Chondrocyte (in vitro differentiated cells): ENCODE data around the gene ARPC1A. TPM values are rescaled to one million over a fixed set of nuclear protein-coding genes. Genes with fewer than 3 reads are reported as not detected.
"Not testable (repeated sequence)": the region's sequence is repeated elsewhere in the genome, so short reads cannot be mapped to it uniquely, and the experiment has no call there.

Experiments used
- DNase-seq: peaks from one replicate; pipeline ENCODE4 v3.0.0; 2021; ENCODE audit warnings: mixed read lengths, low spot score
- H3K27ac Mint-ChIP-seq: one replicate; pipeline ENCODE4 v1.8.0; 2021; ENCODE audit warnings: mild to moderate bottlenecking, moderate library complexity, mixed read lengths; ENCODE audit not compliant: unreplicated experiment
- H3K27me3 Mint-ChIP-seq: 2 replicates; pipeline ENCODE4 v1.8.0; 2021; ENCODE audit warnings: low read depth, mixed read lengths
- H3K36me3 Mint-ChIP-seq: 2 replicates; pipeline ENCODE4 v1.8.0; 2021; ENCODE audit warnings: low read depth, mixed read lengths
- H3K4me1 Mint-ChIP-seq: 2 replicates; pipeline ENCODE4 v1.8.0; 2021; ENCODE audit warnings: low read depth, mild to moderate bottlenecking, mixed read lengths
- H3K4me3 Mint-ChIP-seq: one replicate; pipeline ENCODE4 v1.8.0; 2021; ENCODE audit warnings: mild to moderate bottlenecking, moderate library complexity, mixed read lengths; ENCODE audit not compliant: unreplicated experiment
- H3K9me3 Mint-ChIP-seq: 2 replicates; pipeline ENCODE4 v1.8.0; 2021; ENCODE audit warnings: low read depth, mixed read lengths
- total RNA-seq: library from RNA; stranded (reverse); gene quantifications from 3 replicates; pipeline ENCODE4 v1.2.1, GENCODE V29; 2021
- TF ChIP-seq, protein P1 (sequence below): fragments of 200-600 bp; sonication (generic); IDR thresholded peaks from 2 replicates; pipeline ENCODE4 v1.5.0; 2021; ENCODE audit warnings: antibody characterized with exemption, mild to moderate bottlenecking, moderate library complexity

The ARPC1A gene
- total RNA-seq, 1 donor from 2014 or later = 104 TPM

DNA sequence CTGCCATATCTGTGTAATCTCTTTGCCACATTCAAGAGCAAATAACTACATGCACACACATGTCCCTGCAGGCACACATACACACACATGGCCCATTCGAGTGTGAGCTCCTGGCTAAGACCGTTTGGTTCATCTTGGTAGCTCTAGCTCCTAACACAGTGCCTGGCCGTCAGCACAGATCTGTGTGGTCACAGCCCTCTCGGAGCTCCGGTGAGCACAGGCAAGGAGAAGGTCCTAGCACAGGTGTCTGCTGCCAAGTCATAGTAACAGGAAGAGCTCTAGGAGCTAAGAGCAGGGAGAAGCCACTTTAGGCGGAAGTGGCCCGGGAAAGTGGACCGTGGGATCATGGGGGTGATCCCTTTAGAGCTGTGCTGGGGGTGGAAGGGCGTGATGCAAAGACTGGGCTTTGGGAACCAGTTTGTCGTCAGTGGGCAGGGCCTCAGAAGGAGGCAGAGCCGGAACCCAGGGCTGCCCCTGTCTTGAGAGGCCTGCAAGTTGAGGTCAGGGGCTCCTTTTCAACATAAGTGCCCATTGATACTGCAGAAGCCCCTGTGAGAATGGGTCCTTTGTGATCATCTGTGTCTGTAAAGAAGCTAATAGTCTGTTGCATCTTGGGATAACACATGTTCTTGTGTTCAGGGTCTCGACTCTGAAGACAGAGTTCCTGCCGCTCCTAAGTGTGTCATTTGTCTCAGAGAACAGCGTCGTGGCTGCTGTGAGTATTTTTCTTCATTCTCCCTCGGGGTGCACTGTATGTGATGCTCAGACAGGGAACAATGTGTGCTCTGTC, 32.2 kb downstream of the ARPC1A start:
- TF ChIP-seq, protein P1, sequence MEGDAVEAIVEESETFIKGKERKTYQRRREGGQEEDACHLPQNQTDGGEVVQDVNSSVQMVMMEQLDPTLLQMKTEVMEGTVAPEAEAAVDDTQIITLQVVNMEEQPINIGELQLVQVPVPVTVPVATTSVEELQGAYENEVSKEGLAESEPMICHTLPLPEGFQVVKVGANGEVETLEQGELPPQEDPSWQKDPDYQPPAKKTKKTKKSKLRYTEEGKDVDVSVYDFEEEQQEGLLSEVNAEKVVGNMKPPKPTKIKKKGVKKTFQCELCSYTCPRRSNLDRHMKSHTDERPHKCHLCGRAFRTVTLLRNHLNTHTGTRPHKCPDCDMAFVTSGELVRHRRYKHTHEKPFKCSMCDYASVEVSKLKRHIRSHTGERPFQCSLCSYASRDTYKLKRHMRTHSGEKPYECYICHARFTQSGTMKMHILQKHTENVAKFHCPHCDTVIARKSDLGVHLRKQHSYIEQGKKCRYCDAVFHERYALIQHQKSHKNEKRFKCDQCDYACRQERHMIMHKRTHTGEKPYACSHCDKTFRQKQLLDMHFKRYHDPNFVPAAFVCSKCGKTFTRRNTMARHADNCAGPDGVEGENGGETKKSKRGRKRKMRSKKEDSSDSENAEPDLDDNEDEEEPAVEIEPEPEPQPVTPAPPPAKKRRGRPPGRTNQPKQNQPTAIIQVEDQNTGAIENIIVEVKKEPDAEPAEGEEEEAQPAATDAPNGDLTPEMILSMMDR = no peak
- DNase-seq = peak; percentile 63
- Mint-ChIP-seq H3K27ac (peak overlapping the region; percentile 58), H3K4me1 (peaks cover 5% of the 10 kb centered on the region), H3K9me3 (no peaks in the 10 kb centered on the region), H3K27me3 (no peaks in the 10 kb centered on the region), H3K36me3 (peaks cover 27% of the 10 kb centered on the region), H3K4me3 (no peak overlapping the region)

DNA sequence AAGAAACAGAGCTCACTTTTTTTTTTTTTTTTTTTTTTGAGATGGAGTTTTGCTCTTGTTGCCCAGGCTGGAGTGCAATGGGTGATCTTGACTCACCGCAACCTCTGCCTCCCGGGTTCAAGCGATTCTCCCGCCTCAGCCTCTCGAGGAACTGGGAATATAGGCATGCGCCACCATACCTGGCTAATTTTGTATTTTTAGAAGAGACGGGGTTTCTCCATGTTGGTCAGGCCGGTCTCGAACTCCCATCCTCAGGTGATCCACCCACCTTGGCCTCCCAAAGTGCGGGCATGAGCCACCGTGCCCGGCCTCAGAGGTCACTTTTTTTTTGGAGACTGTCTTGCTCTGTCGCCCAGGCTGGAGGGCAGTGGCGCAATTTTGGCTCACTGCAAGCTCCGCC, 32.8 kb downstream of the ARPC1A start:
- peak; percentile 34 for DNase-seq
- not testable (repeated sequence) for H3K4me3 Mint-ChIP-seq, H3K27ac Mint-ChIP-seq, H3K4me1 Mint-ChIP-seq, H3K27me3 Mint-ChIP-seq, H3K9me3 Mint-ChIP-seq
- peaks cover 30% of the 10 kb centered on the region for H3K36me3 Mint-ChIP-seq

DNA sequence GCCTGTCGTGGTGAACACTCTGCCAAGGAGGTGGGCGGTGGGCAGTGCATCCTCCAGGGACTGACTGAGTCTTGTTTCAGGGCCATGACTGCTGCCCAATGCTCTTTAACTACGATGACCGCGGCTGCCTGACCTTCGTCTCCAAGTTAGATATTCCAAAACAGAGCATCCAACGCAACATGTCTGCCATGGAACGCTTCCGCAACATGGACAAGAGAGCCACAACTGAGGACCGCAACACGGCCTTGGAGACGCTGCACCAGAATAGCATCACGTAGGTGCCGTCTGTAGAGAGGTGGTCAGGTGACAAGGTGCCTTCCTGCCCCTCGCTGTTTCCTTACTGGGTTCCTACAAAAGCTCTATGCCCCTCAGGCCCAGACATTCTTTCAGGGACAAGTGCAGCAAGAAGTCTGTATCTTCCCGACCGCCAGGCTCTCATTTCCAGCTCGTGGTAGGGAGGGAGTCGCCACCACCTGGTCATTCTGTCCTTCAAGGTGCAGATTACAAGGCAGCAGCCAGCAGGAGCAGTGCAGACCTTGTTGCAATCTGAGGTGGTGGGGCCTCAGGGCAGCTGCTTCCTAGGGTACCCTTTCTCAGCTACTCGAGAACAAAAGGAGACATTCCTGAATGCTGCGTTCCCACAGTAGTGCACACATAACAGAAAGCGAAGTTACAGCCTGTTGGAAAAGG, 33.9 kb downstream of the ARPC1A start:
- TF ChIP-seq, protein P1 = no peak
- H3K27me3 Mint-ChIP-seq = no peaks in the 10 kb centered on the region
- DNase-seq = peak; percentile 59
- H3K9me3 Mint-ChIP-seq = no peaks in the 10 kb centered on the region
- no peak overlapping the region for H3K27ac Mint-ChIP-seq
- H3K4me3 Mint-ChIP-seq = no peak overlapping the region
- peaks cover 30% of the 10 kb centered on the region for H3K36me3 Mint-ChIP-seq
- peaks cover 8% of the 10 kb centered on the region for H3K4me1 Mint-ChIP-seq

DNA sequence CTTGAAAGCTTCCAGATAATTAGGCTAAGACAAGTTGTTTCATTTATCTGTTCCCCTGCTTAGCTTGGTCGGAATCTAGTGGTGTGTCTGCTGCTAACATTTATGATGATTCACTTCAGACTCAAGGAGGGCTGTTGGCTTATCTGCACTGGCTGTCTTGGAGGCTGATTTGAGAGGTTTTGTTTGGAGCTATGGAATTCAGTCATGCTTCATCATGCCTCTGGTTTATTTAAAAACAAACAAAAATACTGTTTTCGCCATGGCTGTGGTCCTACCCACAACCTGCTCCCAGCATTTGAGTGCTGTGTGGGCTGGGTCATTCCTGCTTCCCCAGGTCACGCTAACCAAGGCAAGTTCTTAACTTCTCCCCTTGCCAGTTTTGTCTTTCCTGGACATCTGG, 37.1 kb downstream of the ARPC1A start:
- TF ChIP-seq, protein P1 = no peak
- Mint-ChIP-seq H3K9me3 (no peaks in the 10 kb centered on the region), H3K27me3 (no peaks in the 10 kb centered on the region), H3K36me3 (peaks cover 36% of the 10 kb centered on the region), H3K4me3 (no peak overlapping the region), H3K4me1 (peaks cover 8% of the 10 kb centered on the region), H3K27ac (peak overlapping the region; percentile 3)
- no peak for DNase-seq

DNA sequence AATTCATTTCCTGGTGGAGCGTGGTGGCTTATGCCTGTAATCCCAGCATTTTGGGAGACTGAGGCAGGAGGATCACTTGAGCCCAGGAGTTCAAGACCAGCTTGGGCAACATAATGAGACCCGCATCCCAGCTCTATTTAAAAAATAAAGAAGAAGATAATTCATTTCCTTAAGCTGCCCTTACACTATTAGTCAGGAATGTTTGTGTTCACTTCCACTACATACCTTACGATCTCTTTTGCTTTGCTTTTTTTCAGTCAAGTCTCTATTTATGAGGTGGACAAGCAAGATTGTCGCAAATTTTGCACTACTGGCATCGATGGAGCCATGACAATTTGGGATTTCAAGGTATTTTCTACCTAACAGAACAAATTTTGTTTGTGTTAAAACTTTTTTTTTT, 37.6 kb downstream of the ARPC1A start:
- Mint-ChIP-seq H3K9me3 (no peaks in the 10 kb centered on the region), H3K27me3 (no peaks in the 10 kb centered on the region), H3K27ac (peak overlapping the region; percentile 3), H3K4me3 (no peak overlapping the region), H3K4me1 (peaks cover 8% of the 10 kb centered on the region), H3K36me3 (peaks cover 32% of the 10 kb centered on the region)
- no peak for DNase-seq
- TF ChIP-seq, protein P1 = no peak
